HepG2 (cell line): ENCODE data around the gene TAMALIN. TPM values are rescaled to one million over a fixed set of nuclear protein-coding genes. Genes with fewer than 3 reads are reported as not detected.

Experiments
- ATF5 ChIP-seq: sonication (generic); formaldehyde crosslinking; IDR thresholded peaks from 2 replicates; pipeline ENCODE4 v1.4.0; 2020; ENCODE audit warnings: mild to moderate bottlenecking, low read depth, missing genetic modification reagents
- ATF6 ChIP-seq: sonication (generic); formaldehyde crosslinking; conservative IDR thresholded peaks from 2 replicates; pipeline ENCODE4 v1.4.0; 2020; ENCODE audit warnings: missing genetic modification reagents
- CSRNP1 ChIP-seq: sonication (generic); formaldehyde crosslinking; IDR thresholded peaks from 2 replicates; pipeline ENCODE4 v1.8.1; 2023; ENCODE audit warnings: mild to moderate bottlenecking, missing genetic modification reagents
- ELK4 ChIP-seq: sonication (generic); formaldehyde crosslinking; IDR thresholded peaks from 2 replicates; pipeline ENCODE4 v1.9.0; 2021; ENCODE audit warnings: missing genetic modification reagents, borderline replicate concordance
- FUBP1 ChIP-seq: sonication (generic); formaldehyde crosslinking; IDR thresholded peaks from 2 replicates; pipeline ENCODE4 v1.5.1; 2020; ENCODE audit warnings: missing genetic modification reagents, mild to moderate bottlenecking, borderline replicate concordance
- GATAD1 ChIP-seq: IDR thresholded peaks from 2 replicates; pipeline ENCODE4 v1.6.1; 2016; ENCODE audit warnings: missing genetic modification reagents, missing compliant biosample characterization
- LCORL ChIP-seq, 2 experiments: fragments of 450-650 bp in 1 of 2; sonication (generic) in 1 of 2; formaldehyde crosslinking in 1 of 2; IDR thresholded peaks; 2 replicates each; pipeline versions ENCODE4 v1.5.0 to v1.6.1; 2017 to 2020; ENCODE audit warnings: antibody characterized with exemption in 1 of 2, missing genetic modification reagents in 1 of 2
- MBD4 ChIP-seq: IDR thresholded peaks from 2 replicates; pipeline ENCODE4 v1.6.1; 2012; ENCODE audit warnings: low read length, inconsistent platforms, borderline replicate concordance
- PHF20 ChIP-seq: sonication (generic); formaldehyde crosslinking; IDR thresholded peaks from 2 replicates; pipeline ENCODE4 v1.5.0; 2020; ENCODE audit warnings: mild to moderate bottlenecking, missing genetic modification reagents
- RCOR2 ChIP-seq: IDR thresholded peaks from 2 replicates; pipeline ENCODE4 v1.6.1; 2016; ENCODE audit warnings: missing biosample characterization, missing genetic modification reagents
- RFX3 ChIP-seq: IDR thresholded peaks from 2 replicates; pipeline ENCODE4 v1.6.1; 2016; ENCODE audit warnings: missing biosample characterization, missing genetic modification reagents
- TAF1 ChIP-seq: sonication (generic); formaldehyde crosslinking; IDR thresholded peaks from 2 replicates; pipeline ENCODE4 v1.4.0; 2020; ENCODE audit warnings: missing genetic modification reagents
- THAP7 ChIP-seq: sonication (generic); formaldehyde crosslinking; IDR thresholded peaks from 2 replicates; pipeline ENCODE4 v1.8.1; 2023; ENCODE audit warnings: mild to moderate bottlenecking, missing genetic modification reagents
- ZNF292 ChIP-seq: sonication (generic); formaldehyde crosslinking; IDR thresholded peaks from 2 replicates; pipeline ENCODE4 v1.8.1; 2022; ENCODE audit warnings: mild to moderate bottlenecking, low read depth, missing genetic modification reagents, borderline replicate concordance
- ZNF30 ChIP-seq: sonication (generic); formaldehyde crosslinking; IDR thresholded peaks from 2 replicates; pipeline ENCODE4 v1.5.0; 2020; ENCODE audit warnings: mild to moderate bottlenecking, missing genetic modification reagents
- ZNF549 ChIP-seq: sonication (generic); formaldehyde crosslinking; IDR thresholded peaks from 2 replicates; pipeline ENCODE4 v1.5.0; 2020; ENCODE audit warnings: missing genetic modification reagents
- ZNF580 ChIP-seq: IDR thresholded peaks from 2 replicates; pipeline ENCODE4 v1.6.1; 2016; ENCODE audit warnings: low read depth, borderline replicate concordance
- ZNF720 ChIP-seq: sonication (generic); formaldehyde crosslinking; IDR thresholded peaks from 2 replicates; pipeline ENCODE4 v1.4.0; 2020; ENCODE audit warnings: missing genetic modification reagents
- ZNF780A ChIP-seq: sonication (generic); formaldehyde crosslinking; IDR thresholded peaks from 2 replicates; pipeline ENCODE4 v1.8.0; 2022; ENCODE audit warnings: mild to moderate bottlenecking, missing genetic modification reagents, moderate library complexity
- polyA plus RNA-seq, 8 experiments: library from polyadenylated mRNA; depleted of rRNA in 3 of 8; stranded (reverse) in 7 of 8; unstranded in 1 of 8; fragments of >200 nt; fragmentation: Illumina TruSeq in 4 of 8; extraction: Trizol in 4 of 8; gene quantifications; 2 replicates each; pipeline versions ENCODE4 v1.2.1 to v1.2.3, GENCODE V29; 2011 to 2016; ENCODE audit warnings: low read depth in 4 of 8, missing spikeins in 1 of 8, mixed read lengths in 1 of 8; ENCODE audit not compliant: insufficient read depth in 1 of 8
- total RNA-seq, 5 experiments: library from RNA; depleted of rRNA; stranded (reverse); fragments of >200 nt; fragmentation: Illumina TruSeq; extraction: Trizol; gene quantifications; 2 replicates each; pipeline ENCODE4 v1.2.3, GENCODE V29; 2016; ENCODE audit warnings: low read depth in 1 of 5

TAMALIN gene
- total and polyA plus RNA-seq, 2 of the 13 experiments (the other 11 are each of a cell fraction or from before 2014, with no cell fraction given): 2.9 to 10.9 TPM

GRCh38 chr12:52050758-52051541 is 44.2 kb downstream of the TAMALIN start, which contains the start of gene NR4A1 (continued):
- TF ChIP-seq ZNF720: no peak
- no peak for TF ChIP-seq PHF20 (CRISPR knock-in tag)
- no peak for TF ChIP-seq ZNF30
- TF ChIP-seq CSRNP1: no peak; the same call in 1 of the 2 replicates
- TF ChIP-seq ELK4 (CRISPR knock-in tag): peak; percentile 95; the same call in 1 of the 2 replicates
- TF ChIP-seq RFX3 (CRISPR knock-in tag): no peak
- no peak for TF ChIP-seq RCOR2 (CRISPR knock-in tag)
- no peak for TF ChIP-seq ATF5 (CRISPR knock-in tag)
- TF ChIP-seq ZNF292 (CRISPR knock-in tag): no peak; the same call in 1 of the 2 replicates
- TF ChIP-seq GATAD1 (CRISPR knock-in tag): no peak
- no peak for TF ChIP-seq FUBP1 (CRISPR knock-in tag)
- peak; percentile 85; the same call in 1 of the 2 replicates for TF ChIP-seq THAP7 (CRISPR knock-in tag)
- TF ChIP-seq ZNF580 (CRISPR knock-in tag): peak; percentile 2; the same call in 1 of the 2 replicates
- TF ChIP-seq MBD4: no peak
- TF ChIP-seq ZNF780A: no peak
- no peak for TF ChIP-seq LCORL (IDR thresholded peaks at IDR 0.05)
- peak; percentile 72 for TF ChIP-seq LCORL (CRISPR knock-in tag; IDR thresholded peaks at IDR 0.05)
- TF ChIP-seq ZNF549 (CRISPR knock-in tag): no peak
- peak; percentile 69 for TF ChIP-seq TAF1 (CRISPR knock-in tag)
- TF ChIP-seq ATF6 (CRISPR knock-in tag): no peak
